GM19035 (cell line): ENCODE data around the gene STIM2.
"Not testable (repeated sequence)": the region's sequence is repeated elsewhere in the genome, so short reads cannot be mapped to it uniquely, and the experiment has no call there.

Source experiments
- ATAC-seq: cut with Tn5 transposase; IDR thresholded peaks from one replicate; pipeline ENCODE4 v1.9.1; 2021; ENCODE audit not compliant: unreplicated experiment

Gene STIM2

GRCh38 chr4:26866781-26867180, 6.1 kb downstream of the STIM2 start:
- no peak for ATAC-seq

DNA sequence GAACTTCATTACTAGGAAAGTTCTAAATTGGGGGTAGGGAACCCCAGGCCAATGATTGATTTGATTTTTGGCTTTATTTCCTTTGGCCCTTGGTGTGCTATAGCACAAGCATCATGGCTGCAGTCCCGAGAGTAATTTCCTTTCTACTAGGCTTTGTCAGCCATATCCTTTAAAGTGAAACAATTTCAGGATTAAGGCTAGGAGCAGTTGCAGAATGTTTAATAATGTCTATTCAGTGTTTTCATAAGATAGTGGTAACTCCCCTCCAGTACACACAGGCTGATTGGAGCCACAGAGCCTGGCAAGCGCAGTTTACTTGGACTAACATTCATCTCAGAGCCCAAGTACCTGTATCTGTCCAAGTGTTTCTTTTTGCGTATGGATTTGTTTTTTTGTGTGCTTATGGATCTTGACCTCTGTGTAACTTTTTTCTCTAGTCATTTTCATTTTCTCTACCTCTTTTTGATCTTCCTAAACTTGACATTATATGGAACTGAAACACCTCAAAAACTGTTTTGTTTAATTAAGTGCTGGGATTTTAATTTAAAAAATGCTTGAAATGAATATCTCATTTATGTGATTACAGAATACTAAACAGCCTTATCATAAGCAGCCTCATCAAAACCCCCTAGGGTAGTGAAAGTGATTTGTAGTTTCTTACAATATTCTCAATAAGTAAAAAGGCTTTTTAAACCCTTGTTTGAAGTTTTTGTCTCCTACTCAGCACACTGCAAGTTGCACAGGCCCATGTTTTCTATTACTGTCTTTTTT, 7.5 kb downstream of the STIM2 start:
- no peak for ATAC-seq

- ATAC-seq, result no peak
Observed at GRCh38 chr4:26870576-26871262, 10.1 kb downstream of the STIM2 start.

DNA sequence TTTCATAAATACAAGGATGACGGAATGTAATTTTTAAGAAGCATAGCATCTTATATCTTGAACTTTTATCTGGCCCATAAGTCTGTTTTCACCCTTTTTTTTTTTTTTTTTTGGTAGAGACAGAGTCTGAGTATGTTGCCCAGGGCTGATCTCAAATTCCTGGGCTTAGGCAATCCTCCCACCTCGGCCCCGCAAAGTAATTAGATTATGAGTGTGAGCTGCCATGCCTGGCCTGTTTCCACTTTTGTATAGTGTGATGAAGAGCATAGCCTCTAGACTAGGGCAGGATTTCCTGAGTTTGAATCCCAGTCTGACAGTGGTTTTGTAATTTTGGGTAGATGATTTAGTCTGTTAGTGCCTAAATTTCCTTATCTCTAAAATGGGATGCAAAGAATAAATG, 11.0 kb downstream of the STIM2 start:
- no peak for ATAC-seq

GRCh38 chr4:26873391-26874026, 12.9 kb downstream of the STIM2 start:
- ATAC-seq, result peak; percentile 82

DNA sequence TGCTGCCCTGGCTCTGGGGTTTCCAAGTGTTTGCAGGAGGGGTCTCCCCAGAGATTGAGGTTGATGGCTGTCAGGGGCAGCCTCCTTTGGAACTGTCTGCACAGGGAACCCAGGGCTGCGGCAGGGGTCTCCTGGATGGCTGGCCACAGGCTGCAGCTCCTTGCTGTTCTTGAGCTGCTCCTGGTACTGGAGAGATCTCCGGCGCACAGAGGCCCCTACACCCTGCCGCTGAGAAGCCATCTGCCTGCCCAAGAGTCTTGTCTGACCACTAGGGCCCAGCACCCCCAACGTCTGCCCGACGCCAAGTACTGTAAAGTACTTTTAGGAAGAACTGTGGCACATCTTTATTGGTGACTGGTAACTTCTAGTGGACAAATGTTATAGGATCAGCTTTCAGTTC, 13.5 kb downstream of the STIM2 start:
- ATAC-seq, result no peak

- ATAC-seq, result no peak
Observed at GRCh38 chr4:26877406-26877805, 16.8 kb downstream of the STIM2 start.

GRCh38 chr4:26877961-26878360, 17.3 kb downstream of the STIM2 start:
- no peak for ATAC-seq

DNA sequence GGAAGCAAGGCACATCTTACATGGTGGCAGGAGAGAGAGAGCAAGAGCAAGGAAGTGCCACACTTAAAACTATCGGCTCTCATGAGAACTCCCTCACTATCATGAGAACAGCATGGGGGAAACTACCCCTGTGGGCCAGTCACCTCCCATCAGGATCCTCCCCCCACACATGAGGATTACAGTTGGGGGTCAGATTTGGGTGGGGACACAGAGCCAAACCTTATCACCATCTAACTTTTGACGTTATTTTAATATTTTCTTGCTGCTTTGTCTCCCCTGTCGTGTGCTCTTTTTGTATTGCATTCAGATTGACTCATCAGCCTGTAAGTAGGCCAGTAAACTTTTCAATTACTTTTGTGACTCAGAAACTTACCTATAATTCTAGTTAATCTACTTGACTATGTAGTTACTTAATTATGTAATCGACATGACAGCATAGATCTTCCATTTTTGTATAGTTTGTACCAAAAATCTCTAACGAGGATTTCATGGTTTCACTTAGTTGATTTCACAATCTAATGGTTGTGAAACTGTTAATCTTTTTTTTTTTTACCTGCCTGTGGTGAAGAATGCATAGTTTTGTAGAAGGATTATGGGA, 18.3 kb downstream of the STIM2 start:
- no peak for ATAC-seq

DNA sequence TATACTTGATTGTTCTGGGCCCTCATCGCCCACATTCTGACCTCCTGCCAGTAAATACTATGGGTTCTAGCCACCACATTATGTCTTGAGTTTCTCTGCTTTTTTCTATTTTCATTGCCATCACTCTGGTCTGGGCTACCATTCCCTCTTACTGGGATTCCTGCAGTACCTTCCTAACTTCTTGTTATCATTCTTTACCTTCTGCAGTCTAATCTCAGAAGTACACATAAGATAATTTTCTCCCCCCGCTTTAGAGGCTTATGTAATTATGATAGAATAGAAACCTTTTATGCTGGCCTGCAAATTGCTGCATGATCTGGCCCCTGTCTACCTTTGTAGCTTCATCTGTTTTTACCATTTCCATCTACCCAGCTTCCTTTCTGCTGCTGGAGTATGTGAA, 19.2 kb downstream of the STIM2 start:
- ATAC-seq, result no peak

DNA sequence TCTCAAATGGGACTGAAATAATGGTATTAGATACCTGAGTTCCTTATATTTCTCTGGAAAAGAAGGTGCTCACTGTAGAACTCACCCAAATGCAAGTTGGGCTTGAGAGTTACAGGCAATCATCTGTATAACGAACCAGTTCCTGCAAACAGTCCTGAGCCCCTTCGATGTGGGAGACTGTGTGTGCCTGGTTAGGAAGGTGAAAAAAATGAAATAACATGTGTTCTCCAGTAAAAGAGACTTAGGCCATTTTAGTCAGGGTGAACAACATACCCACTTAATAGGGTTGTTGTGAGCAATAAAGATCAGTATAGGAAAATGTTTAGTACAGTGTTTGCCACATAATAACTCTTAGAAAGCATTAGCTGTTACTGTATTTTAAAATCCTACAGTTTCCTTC, 23.4 kb downstream of the STIM2 start:
- ATAC-seq, result no peak

DNA sequence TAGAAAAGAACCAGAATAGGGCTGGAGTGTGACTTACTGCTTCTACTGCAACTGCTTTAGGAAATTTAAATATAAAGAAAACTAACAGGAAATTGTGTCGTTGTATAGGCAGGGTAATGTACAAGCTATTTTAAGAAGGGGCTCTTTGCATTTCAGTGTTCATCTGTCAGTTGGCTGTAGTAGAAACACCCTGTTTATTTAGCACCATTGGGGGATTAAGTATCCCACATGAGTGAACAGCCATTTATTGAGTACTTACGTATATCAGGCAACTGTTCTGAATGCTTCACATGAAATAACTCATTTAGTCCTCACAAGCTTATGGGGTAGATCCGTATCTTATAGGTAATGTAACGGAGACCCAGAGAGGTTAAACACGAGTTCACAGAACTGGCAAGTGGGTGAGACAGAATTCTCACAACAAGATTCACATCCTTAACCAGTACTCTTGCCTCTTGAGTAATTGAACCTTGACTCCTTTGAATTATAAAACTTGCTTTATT, 23.9 kb downstream of the STIM2 start:
- ATAC-seq, result peak; percentile 51

DNA sequence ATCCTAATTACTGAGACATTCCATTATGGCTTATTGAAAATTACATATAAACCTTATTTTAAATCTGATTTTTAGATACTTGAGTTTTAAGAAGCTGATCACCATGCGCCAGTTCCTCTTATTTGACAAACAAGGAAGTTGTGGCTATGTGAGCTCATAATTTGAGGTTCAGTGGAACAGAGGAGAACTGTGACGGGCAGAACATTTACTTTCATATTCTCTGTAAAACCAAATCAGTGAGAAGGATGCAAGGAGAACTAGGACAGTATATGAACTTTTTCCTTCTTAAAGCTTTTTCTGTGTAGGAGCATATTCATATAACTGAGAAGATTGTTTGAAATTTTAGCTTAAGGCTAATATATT, 25.3 kb downstream of the STIM2 start:
- ATAC-seq, result peak; percentile 82

- ATAC-seq, result no peak
Observed at GRCh38 chr4:26887143-26887542, 26.5 kb downstream of the STIM2 start.

GRCh38 chr4:26887809-26888208, 27.2 kb downstream of the STIM2 start:
- no peak for ATAC-seq

GRCh38 chr4:26889356-26889755, 28.7 kb downstream of the STIM2 start:
- ATAC-seq, result no peak

DNA sequence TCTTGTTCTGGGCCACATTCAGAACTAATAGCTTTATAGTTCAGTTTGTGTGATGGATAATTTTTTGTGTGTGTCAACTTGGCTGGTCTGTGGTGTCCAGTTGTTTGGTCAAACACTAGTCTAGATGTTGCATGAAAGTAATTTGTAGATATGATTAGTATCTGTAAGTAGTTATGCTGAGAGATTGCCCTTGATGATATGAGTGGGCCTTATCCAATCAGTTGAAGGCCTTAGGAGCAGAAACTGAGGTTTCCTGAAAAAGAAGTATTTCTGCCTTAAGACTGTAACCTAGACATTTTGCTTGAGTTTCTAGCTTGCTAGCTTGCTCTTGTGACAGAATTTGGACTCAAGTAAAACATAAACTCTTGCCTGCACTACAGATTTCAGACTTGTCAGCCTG, 30.4 kb downstream of the STIM2 start:
- no peak for ATAC-seq

GRCh38 chr4:26891867-26892266, 31.2 kb downstream of the STIM2 start:
- no peak for ATAC-seq

DNA sequence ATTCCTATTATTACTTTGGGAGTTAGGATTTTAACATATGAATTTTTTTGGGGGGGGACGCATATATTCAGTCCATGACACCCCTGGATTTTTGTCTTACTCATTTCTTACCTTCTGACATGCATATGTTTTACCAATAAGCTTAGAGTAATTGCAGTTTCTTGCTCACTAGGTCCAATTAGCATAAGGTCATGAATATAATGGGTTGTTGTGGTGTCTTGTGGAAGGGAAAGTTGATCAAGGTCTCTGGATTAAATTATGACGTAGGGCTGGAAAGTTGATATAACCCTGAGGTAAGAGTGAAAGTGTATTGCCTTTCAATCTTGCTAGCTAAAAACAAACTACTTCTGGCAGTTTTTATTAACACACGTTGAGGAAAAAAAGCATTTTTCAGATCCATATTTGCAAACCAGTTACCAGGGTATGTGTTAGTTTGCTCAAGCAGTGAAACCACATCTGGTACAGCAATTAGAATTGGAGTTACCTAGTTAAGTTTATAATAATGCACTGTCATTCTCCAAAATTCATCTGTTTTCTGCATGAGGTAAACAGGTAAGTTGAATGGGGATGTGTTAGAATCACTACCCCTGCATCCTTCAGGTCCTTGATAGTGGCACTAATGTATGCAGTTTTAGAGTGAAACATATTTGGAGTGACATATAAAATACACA, 32.0 kb downstream of the STIM2 start:
- no peak for ATAC-seq

DNA sequence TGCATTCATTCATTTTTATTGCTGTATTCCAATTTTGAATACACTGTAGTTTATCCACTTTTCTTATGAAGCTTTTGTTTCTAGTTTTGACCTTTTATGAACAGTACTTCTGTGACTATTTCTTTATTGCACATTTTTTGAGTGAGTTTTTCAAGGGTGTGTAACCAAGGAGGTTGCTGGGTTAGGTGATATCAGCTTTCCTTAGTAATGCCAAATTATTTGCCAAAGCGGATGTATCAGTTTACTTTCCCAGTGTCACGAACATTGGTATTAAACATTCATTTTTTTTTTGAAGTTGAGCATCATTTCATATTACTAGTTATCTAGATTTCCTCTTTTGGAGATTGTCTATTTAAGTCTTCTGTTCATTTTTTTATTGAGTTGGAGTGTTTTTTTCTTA, 32.9 kb downstream of the STIM2 start:
- no peak for ATAC-seq

DNA sequence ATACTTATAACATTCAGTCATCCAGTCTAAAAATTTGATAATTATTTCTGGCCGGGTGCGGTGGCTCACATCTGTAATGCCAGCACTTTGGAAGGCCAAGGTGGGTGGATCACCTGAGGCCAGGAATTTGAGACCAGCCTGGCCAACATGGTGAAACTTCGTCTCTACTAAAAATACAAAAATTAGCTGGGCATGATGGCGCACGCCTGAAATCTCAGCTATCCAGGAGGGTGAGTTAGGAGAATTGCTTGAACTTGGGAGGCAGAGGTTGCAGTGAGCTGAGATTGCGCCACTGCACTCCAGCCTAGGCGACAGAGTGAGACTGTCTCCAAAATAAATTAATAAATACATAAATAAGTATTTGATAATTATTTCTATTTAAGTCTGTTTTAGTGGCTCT, 34.2 kb downstream of the STIM2 start:
- not testable (repeated sequence) for ATAC-seq
